Measurements from ENCODE around the gene BAHD1.

DNA sequence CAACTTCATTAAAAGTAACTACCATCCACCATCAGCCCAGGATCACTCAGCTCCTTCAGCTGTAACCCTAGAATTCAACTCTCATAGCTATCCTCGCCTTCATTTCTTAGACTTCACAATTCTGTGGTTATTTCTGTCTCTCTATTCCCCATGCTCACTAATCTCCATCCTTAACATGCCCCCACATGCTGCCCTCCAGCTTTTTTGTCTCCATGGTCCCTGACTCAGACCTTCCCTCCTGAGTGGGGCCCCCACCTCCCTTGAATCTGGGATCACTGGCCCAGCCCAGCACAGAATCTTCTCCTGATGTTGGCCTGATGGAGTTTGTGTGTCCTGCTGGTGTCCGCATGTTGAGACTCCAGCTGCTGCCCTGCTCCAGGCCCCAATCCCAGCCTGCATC lies 71.7 kb downstream of the BAHD1 start:
- TF ChIP-seq EZH2 (IDR thresholded peaks at IDR 0.05; ENCODE audit: borderline replicate concordance) (no peak), CTCF (IDR thresholded peaks at IDR 0.05; ENCODE audit: poor library complexity) (no peak)
